Heart left ventricle (tissue), 16 donors: ENCODE data around the gene GSTM3. TPM values are rescaled to one million over a fixed set of nuclear protein-coding genes. Genes with fewer than 3 reads are reported as not detected.
"Not testable (repeated sequence)": the region's sequence is repeated elsewhere in the genome, so short reads cannot be mapped to it uniquely, and the experiment has no call there.

Experiments
- ATAC-seq, 4 donors: fragments of 200-7000 bp; cut with Tn5 transposase; one replicate each; pipeline ENCODE4 v1.9.1; 2020 to 2022; ENCODE audit warnings: moderate library complexity in 4 of 4, mild to moderate bottlenecking in 3 of 4, moderate number of reproducible peaks in 1 of 4
- DNase-seq, 5 donors: peaks; one replicate each; pipeline ENCODE4 v3.0.0-alpha.2; 2020
- H3K27ac ChIP-seq, 12 donors: fragments of 200-600 bp; sonication (generic) in 4 of 12; one replicate each; pipeline versions ENCODE4 v1.5.0 to v1.8.0; 2016 to 2022; ENCODE audit warnings: mild to moderate bottlenecking in 2 of 12
- H3K27me3 ChIP-seq, 9 donors: fragments of 200-600 bp; sonication (generic) in 2 of 9; one replicate each; pipeline versions ENCODE4 v1.5.1 to v1.8.0; 2016 to 2022; ENCODE audit warnings: mild to moderate bottlenecking in 3 of 9
- H3K36me3 ChIP-seq, 9 donors: fragments of 200-600 bp; sonication (generic) in 2 of 9; one replicate each; pipeline versions ENCODE4 v1.5.0 to v1.8.0; 2018 to 2022; ENCODE audit warnings: mild to moderate bottlenecking in 2 of 9
- H3K4me1 ChIP-seq, 12 donors: fragments of 200-600 bp; sonication (generic) in 4 of 12; one replicate each; pipeline versions ENCODE4 v1.5.0 to v1.8.0; 2016 to 2022; ENCODE audit warnings: mild to moderate bottlenecking in 3 of 12
- H3K4me3 ChIP-seq, 12 donors: fragments of 200-600 bp; sonication (generic) in 4 of 12; one replicate each; pipeline versions ENCODE4 v1.5.0 to v1.8.0; 2017 to 2022; ENCODE audit warnings: mild to moderate bottlenecking in 9 of 12, moderate library complexity in 4 of 12
- H3K9me3 ChIP-seq, 12 donors: fragments of 200-600 bp; sonication (generic) in 4 of 12; one replicate each; pipeline versions ENCODE4 v1.5.0 to v1.8.0; 2016 to 2022; ENCODE audit warnings: mild to moderate bottlenecking in 1 of 12
- POLR2A ChIP-seq, 2 donors: fragments of 450-650 bp; IDR thresholded peaks; one replicate each; pipeline ENCODE4 v1.6.1; 2017; ENCODE audit warnings: antibody characterized with exemption in 2 of 2, mild to moderate bottlenecking in 2 of 2, moderate library complexity in 2 of 2
- WGBS, 4 donors: extraction: QIAGEN DNeasy Blood & Tissue Kit in 2 of 4; methylation state at CpG; one replicate each; pipeline versions ENCODE4 v1.1.5 to v1.1.7; 2013 to 2018; 5-methylcytosine and 5-hydroxymethylcytosine counted together
- intact Hi-C, 10 donors: fragments of 100-400 bp; cut with DNase I; formaldehyde crosslinking; loops; one replicate each; pipeline versions ENCODE4 v1.11.1 to v1.14.2; 2022
- polyA plus RNA-seq, 2 donors: library from polyadenylated mRNA; stranded (reverse); fragments of 200-250 nt; gene quantifications; one replicate each; pipeline ENCODE4 v1.2.3, GENCODE V29; 2013
- total RNA-seq, 9 donors: library from RNA; depleted of rRNA in 2 of 9; stranded (reverse); fragments of >200 nt in 2 of 9; fragmentation: NEBNext Ultra II Directional in 3 of 9; extraction: Animal tissue kit (Norgen Biotek cat#: 25700) in 3 of 9; gene quantifications; one replicate each; pipeline versions ENCODE4 v1.1.0 to v1.2.4, GENCODE V29; 2016 to 2023
- TF ChIP-seq, protein P1 (sequence below), 12 donors: fragments of 200-600 bp; sonication (generic) in 4 of 12; IDR thresholded peaks; one replicate each; pipeline versions ENCODE4 v1.5.0 to v1.8.0; 2018 to 2022; ENCODE audit warnings: antibody characterized with exemption in 12 of 12, mild to moderate bottlenecking in 5 of 12
- donor health status: ischemic (EF 13 %, LVEDD 7.1; RV severe dilation, severe dysfunction).
- donor health status: healthy with polysubstance abuse.
- donor health status: DM: no; HTN: yes; CAD: no.
- donor health status: DM: no; HTN: no; CAD: no.
- donor health status: ischemic (EF 25% LVEDD 6.9; RV normal size, moderate dysfunction).
- donor health status: ischemic (EF 25% LVEDD 5.7; RV mildly dilated, moderate dysfunction).
- donor health status: healthy.
- donor health status: DM: yes; HTN: yes; CAD: no.
- donor health status: ischemic (EF 35%, LVEDD 5.7; RV mildly dilated, moderate dysfunction).
- donor health status: nonischemic (EF 11% LVEDD 7.7; RV severe dilation, severe dysfunction).
- donor health status: DM: yes; HTN: yes; CAD: no.
- donor health status: PGD.
- donor health status: ischemic (EF 29% LVEDD 5.4; RV normal size, mild dysfunction).
- donor health status: nonischemic (EF 23%, LVEDD 6.1; RV moderate dilation, normal function).

The GSTM3 gene
- total and polyA plus RNA-seq, 11 donors, result 52.3 to 237 (median 91.5) TPM

DNA sequence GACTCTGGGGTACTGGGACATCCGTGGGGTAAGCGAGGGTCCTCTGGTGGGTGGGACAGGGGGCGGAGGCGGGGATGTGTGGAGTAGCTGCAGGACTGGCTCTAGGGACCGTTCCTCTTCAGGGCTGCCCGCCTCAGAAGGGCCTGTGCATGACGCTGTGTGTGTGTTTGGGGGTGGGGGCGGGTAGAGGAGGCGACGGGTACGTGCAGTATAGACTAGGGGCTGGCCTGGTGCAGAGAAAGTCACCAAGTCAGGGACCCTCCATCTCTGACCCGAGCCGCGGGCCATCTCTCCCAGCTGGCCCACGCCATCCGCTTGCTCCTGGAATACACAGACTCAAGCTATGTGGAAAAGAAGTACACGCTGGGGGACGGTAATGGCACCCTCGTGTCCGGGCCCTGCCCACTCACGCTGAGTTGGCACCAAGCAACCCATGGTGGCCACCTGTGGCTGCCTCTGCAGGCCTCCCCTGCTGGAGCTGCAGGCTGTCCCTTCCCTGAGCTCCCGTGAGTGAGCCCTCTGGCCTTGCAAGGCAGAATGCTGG lies 28.4 kb downstream of the GSTM3 start:
- Histone ChIP-seq H3K36me3 (no peaks in the 10 kb centered on the region), H3K4me1 (peaks cover 0 to 8% (median 0%) of the 10 kb centered on the region in 12 donors), H3K9me3 (peaks cover 0 to 19% (median 3%) of the 10 kb centered on the region in 12 donors), H3K4me3 (peak overlapping the region in 10 of 12 donors; percentile 24 to 56 (median 48)), H3K27ac (no peak overlapping the region), H3K27me3 (peaks cover 0 to 7% (median 0%) of the 10 kb centered on the region in 9 donors)
- 60 to 88% (median 65%) methylated on average over 15 to 22 of the region's 22 CpGs for WGBS, 4 donors
- ATAC-seq, result peak in 3 of 4 donors; percentile 13 to 36 (median 28)
- no peak for DNase-seq
- intact Hi-C loops, result no loop called here
- TF ChIP-seq, protein P1, sequence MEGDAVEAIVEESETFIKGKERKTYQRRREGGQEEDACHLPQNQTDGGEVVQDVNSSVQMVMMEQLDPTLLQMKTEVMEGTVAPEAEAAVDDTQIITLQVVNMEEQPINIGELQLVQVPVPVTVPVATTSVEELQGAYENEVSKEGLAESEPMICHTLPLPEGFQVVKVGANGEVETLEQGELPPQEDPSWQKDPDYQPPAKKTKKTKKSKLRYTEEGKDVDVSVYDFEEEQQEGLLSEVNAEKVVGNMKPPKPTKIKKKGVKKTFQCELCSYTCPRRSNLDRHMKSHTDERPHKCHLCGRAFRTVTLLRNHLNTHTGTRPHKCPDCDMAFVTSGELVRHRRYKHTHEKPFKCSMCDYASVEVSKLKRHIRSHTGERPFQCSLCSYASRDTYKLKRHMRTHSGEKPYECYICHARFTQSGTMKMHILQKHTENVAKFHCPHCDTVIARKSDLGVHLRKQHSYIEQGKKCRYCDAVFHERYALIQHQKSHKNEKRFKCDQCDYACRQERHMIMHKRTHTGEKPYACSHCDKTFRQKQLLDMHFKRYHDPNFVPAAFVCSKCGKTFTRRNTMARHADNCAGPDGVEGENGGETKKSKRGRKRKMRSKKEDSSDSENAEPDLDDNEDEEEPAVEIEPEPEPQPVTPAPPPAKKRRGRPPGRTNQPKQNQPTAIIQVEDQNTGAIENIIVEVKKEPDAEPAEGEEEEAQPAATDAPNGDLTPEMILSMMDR (IDR thresholded peaks at IDR 0.05), result no peak
- TF ChIP-seq POLR2A (IDR thresholded peaks at IDR 0.05), result no peak

DNA sequence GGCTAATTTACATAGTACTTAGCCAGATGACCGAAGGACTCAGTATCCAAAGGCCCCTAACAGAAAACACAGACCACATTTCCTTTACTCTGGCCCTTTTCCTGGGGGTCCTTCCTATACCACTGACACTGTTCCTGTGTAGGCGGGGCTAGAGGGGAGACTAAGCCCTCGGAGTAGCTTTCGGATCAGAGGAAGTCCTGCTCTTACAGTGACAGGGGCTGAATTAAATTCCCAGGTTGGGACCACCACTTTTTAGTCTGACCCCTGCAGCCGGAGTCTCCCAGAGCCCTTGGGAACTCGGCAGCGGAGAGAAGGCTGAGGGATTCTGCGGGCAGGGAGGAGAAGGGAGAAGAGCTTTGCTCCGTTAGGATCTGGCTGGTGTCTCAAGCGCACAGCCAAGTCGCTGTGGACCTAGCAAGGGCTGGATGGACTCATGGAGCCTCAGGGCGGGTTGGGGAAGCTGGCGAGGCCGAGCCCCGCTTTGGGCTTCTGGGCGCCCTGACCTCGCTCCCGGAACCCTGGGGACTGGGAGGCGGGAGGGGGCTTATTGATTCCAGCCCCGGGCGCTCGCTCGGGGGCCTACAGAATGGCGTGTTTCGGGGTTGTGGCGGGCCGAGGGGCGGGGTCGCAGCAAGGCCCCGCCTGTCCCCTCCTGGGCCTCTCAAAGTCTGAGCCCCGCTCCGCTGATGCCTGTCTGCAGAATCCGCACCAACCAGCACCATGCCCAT lies 29.1 kb downstream of the GSTM3 start, which contains the start of gene GSTM5:
GSTM5 (plus strand) TSS at position 659 of the 728 bp plus-strand sequence; CDS start at position 721, 62 bp downstream.
- Histone ChIP-seq H3K27ac (peak within 1 kb of the TSS in 7 of 12 donors; percentile 24 to 88 (median 64)), H3K9me3 (peaks cover 0 to 19% (median 3%) of the 10 kb centered on the region in 12 donors), H3K4me3 (peak within 1 kb of the TSS in 10 of 12 donors; percentile 24 to 56 (median 48))
- 18 to 56% (median 25%) methylated on average over 18 to 33 of the region's 33 CpGs for WGBS, 4 donors
- intact Hi-C loops, H3K4me1 ChIP-seq, H3K27me3 ChIP-seq, H3K36me3 ChIP-seq: not testable (repeated sequence)
- ATAC-seq, result peak in 3 of 4 donors; percentile 61 to 82 (median 74)
- DNase-seq, result peak in 3 of 5 donors; percentile 33 to 56 (median 37)

GRCh38 chr1:109709822-109710221 lies 31.0 kb downstream of the GSTM3 start:
- H3K9me3 ChIP-seq, result peaks cover 0 to 19% (median 3%) of the 10 kb centered on the region in 12 donors
- DNase-seq, H3K4me3 ChIP-seq, intact Hi-C loops, H3K4me1 ChIP-seq, H3K27me3 ChIP-seq, H3K27ac ChIP-seq, H3K36me3 ChIP-seq: not testable (repeated sequence)
- ATAC-seq, result peak in 1 of 4 donors; percentile 32

- ATAC-seq, DNase-seq, H3K4me1 ChIP-seq, intact Hi-C loops, H3K4me3 ChIP-seq, H3K36me3 ChIP-seq, H3K27me3 ChIP-seq, H3K27ac ChIP-seq: not testable (repeated sequence)
- WGBS, 4 donors, result 65 to 83% (median 77%) methylated on average over 4 of the region's 4 CpGs
- H3K9me3 ChIP-seq, result peaks cover 0 to 19% (median 3%) of the 10 kb centered on the region in 12 donors
Observed at GRCh38 chr1:109708949-109709348, 31.9 kb downstream of the GSTM3 start.

GRCh38 chr1:109705411-109705810 lies 35.4 kb downstream of the GSTM3 start:
- Histone ChIP-seq H3K36me3 (no peaks in the 10 kb centered on the region), H3K27ac (no peak overlapping the region), H3K4me3 (no peak overlapping the region), H3K4me1 (no peaks in the 10 kb centered on the region), H3K27me3 (no peaks in the 10 kb centered on the region), H3K9me3 (peaks cover 0 to 25% (median 4%) of the 10 kb centered on the region in 12 donors)
- intact Hi-C loops, result no loop called here
- DNase-seq, result no peak
- no peak for TF ChIP-seq POLR2A (IDR thresholded peaks at IDR 0.05)
- TF ChIP-seq, protein P1 (IDR thresholded peaks at IDR 0.05), result no peak
- 89 to 93% (median 91%) methylated on average over 4 of the region's 4 CpGs for WGBS, 4 donors
- ATAC-seq, result no peak
